NCI-H1092 treated with DMSO at 0.1 percent for 48 hours (cell line): ENCODE data around the gene POU2F1.

Source experiments
- DNase-seq: peaks from one replicate; lab custom pipeline; 2025; lab: John Stamatoyannopoulos, UW

POU2F1 gene

GRCh38 chr1:167467752-167468151, 247.1 kb downstream of the POU2F1 start:
- no peak for DNase-seq

- no peak for DNase-seq
These were observed 248.7 kb downstream of the POU2F1 start for GRCh38 chr1:167469280-167469965.

- no peak for DNase-seq
These were observed 250.9 kb downstream of the POU2F1 start for GRCh38 chr1:167471568-167471967.

DNA sequence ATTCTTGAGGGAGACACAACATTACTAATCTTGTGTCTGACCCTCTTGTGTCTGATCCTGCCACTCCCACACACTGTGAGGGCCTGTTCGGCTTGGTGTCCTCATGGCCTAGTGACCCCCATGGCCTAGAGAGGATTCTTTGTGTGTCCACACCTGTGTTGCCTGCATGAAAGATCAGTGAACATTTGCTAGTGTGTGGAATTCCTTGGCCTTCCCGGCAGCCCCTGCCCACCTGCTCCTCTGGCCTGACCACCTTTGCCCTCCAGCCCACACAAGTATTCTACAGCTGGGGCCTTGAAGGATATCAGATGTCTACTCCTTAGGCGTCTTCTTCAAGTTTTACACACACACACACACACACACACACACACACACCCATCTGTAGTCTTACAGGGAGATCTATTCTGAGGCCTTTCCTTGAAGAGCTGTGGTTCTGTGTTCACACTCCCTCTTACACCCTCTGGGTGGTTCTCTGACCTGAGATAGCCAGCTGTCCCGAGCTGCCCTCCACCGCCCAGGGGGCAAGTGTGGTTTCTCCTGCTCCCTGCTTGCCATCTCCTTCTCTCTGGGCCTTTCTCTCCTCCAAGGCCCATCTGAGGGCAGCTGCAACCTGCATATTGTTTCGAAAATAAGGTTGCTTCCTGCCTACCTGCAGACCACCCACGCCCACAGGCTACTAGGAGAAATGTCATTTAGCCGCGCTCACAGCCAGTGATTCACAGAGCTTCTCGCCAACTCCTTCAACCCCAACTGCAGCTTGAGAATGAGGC, 252.3 kb downstream of the POU2F1 start:
- no peak for DNase-seq

- DNase-seq: no peak
These were observed 253.1 kb downstream of the POU2F1 start for GRCh38 chr1:167473761-167474160.

DNA sequence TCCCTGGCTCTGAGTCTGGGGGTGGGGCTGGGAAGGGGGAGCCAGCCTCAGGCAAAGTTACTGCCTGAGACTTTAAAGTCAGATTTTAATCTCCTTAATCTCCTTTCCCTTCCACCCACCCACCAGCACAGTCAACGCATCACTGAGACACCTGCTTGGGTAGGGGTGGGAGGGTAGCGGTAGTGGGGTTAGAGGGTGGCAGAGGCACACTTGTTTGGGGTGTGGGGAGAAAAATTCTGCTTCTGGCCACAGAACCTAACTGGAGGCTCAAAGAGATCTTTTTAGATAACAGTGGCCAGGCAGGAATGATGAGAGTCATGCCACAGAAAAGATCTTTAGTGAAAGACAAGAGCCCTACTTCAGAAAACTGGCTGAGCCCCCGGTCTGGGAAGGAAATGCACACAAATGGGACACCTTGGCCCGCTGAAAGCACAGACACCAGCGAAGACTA, 253.5 kb downstream of the POU2F1 start:
- DNase-seq: no peak

- no peak for DNase-seq
These were observed 255.4 kb downstream of the POU2F1 start for GRCh38 chr1:167476061-167476460.
